Endothelial cell of umbilical vein (primary cell): ENCODE data around the gene TMEM140. TPM values are rescaled to one million over a fixed set of nuclear protein-coding genes. Genes with fewer than 3 reads are reported as not detected.

Source experiments
- BruUV-seq: library from RNA; stranded (reverse); fragments of 400-500 nt; replicated peaks from 2 replicates; lab custom pipeline; 2021; lab: Mats Ljungman, UMichigan
- CTCF ChIA-PET: fragments of 300-600, 350-600 bp; sonication (Branson Sonifier 250); formaldehyde crosslinking; loops from one replicate; lab custom pipeline; 2021; ENCODE audit warnings: antibody characterized with exemption, inconsistent platforms; lab: Charles Lee
- POLR2A ChIA-PET: fragments of 300-600, 350-600 bp; sonication (Branson Sonifier 250); formaldehyde crosslinking; loops from one replicate; lab custom pipeline; 2021; ENCODE audit warnings: antibody characterized with exemption, inconsistent platforms; lab: Charles Lee
- DNase-seq: peaks from one replicate; pipeline ENCODE4 v3.0.0-alpha.2; 2011; ENCODE audit warnings: low read depth, low spot score
- FAIRE-seq: peaks from 2 replicates; lab custom pipeline; 2011; peaks lifted over from hg19 to GRCh38; lab: Jason Lieb, UNC
- H2AFZ ChIP-seq: 2 replicates; pipeline ENCODE4 v1.6.0; 2012; ENCODE audit warnings: low read depth, low read length, control low read depth, inconsistent platforms
- H3K27ac ChIP-seq: 2 replicates; pipeline ENCODE4 v1.5.1; 2011; ENCODE audit warnings: low read depth, mild to moderate bottlenecking, control low read depth, low read length, moderate library complexity; ENCODE audit not compliant: insufficient read depth
- H3K27me3 ChIP-seq, 2 experiments: 2 replicates each; pipeline versions ENCODE4 v1.6.0 to v1.6.1; 2011; ENCODE audit warnings: low read length in 2 of 2, mixed read lengths in 1 of 2; ENCODE audit not compliant: control insufficient read depth in 2 of 2, insufficient read depth in 2 of 2
- H3K36me3 ChIP-seq, 2 experiments: 2 replicates in 1 of 2; 3 replicates in 1 of 2; pipeline ENCODE4 v1.5.1; 2011; ENCODE audit warnings: low read length in 2 of 2, mild to moderate bottlenecking in 1 of 2, moderate library complexity in 1 of 2; ENCODE audit not compliant: control insufficient read depth in 2 of 2, insufficient read depth in 2 of 2; ENCODE audit errors: extremely low read depth in 1 of 2
- H3K4me1 ChIP-seq: 3 replicates; pipeline ENCODE4 v1.5.1; 2011; ENCODE audit warnings: mild to moderate bottlenecking, low read length; ENCODE audit not compliant: control insufficient read depth, insufficient read depth; ENCODE audit errors: extremely low read depth
- H3K4me2 ChIP-seq: 2 replicates; pipeline ENCODE4 v1.6.1; 2011; ENCODE audit warnings: low read length, control low read depth, mixed read lengths; ENCODE audit not compliant: insufficient read depth
- H3K4me3 ChIP-seq, 3 experiments: fragments of 200-600 bp in 1 of 3; sonication (generic), shearing (Covaris generic) in 1 of 3; replicated peaks in 1 of 3; 2 replicates each; pipeline ENCODE4 v1.5.1; 2011 to 2016; ENCODE audit warnings: control low read depth in 3 of 3, low read length in 3 of 3, mild to moderate bottlenecking in 2 of 3, inconsistent platforms in 1 of 3, low read depth in 1 of 3, moderate library complexity in 1 of 3; ENCODE audit not compliant: insufficient read depth in 1 of 3
- H3K79me2 ChIP-seq: 2 replicates; pipeline ENCODE4 v1.6.0; 2012; ENCODE audit warnings: low read length, inconsistent platforms; ENCODE audit not compliant: control insufficient read depth, insufficient read depth
- H3K9ac ChIP-seq: replicated peaks from 2 replicates; pipeline ENCODE3; 2011; ENCODE audit warnings: low read length, control low read depth; ENCODE audit not compliant: insufficient read depth; ENCODE audit errors: extremely low read depth
- H3K9me1 ChIP-seq: replicated peaks from 3 replicates; pipeline ENCODE4 v1.6.0; 2011; ENCODE audit warnings: mild to moderate bottlenecking, low read length; ENCODE audit not compliant: control insufficient read depth, insufficient read depth; ENCODE audit errors: extremely low read depth
- H3K9me3 ChIP-seq: replicated peaks from 2 replicates; pipeline ENCODE4 v1.5.1; 2012; ENCODE audit warnings: low read length, inconsistent platforms; ENCODE audit not compliant: control insufficient read depth, insufficient read depth
- H4K20me1 ChIP-seq: replicated peaks from 2 replicates; pipeline ENCODE3; 2011; ENCODE audit warnings: mild to moderate bottlenecking, low read length; ENCODE audit not compliant: control insufficient read depth, insufficient read depth; ENCODE audit errors: extremely low read depth
- EZH2 ChIP-seq: IDR thresholded peaks from 2 replicates; pipeline ENCODE4 v1.6.1; 2012; ENCODE audit warnings: borderline replicate concordance, low read depth, mild to moderate bottlenecking, moderate library complexity, low read length, inconsistent platforms; ENCODE audit not compliant: severe bottlenecking
- FOS ChIP-seq: IDR thresholded peaks from 2 replicates; pipeline ENCODE4 v1.6.1; 2011; ENCODE audit warnings: mild to moderate bottlenecking, low read length, moderate library complexity, borderline replicate concordance; ENCODE audit not compliant: insufficient read depth
- GATA2 ChIP-seq: IDR thresholded peaks from 2 replicates; pipeline ENCODE4 v1.7.0; 2011; ENCODE audit warnings: low read depth, mild to moderate bottlenecking, moderate library complexity, mixed read lengths, low read length; ENCODE audit not compliant: insufficient read length, insufficient read depth
- JUN ChIP-seq: IDR thresholded peaks from 2 replicates; pipeline ENCODE4 v1.6.1; 2011; ENCODE audit warnings: borderline replicate concordance, low read depth; ENCODE audit not compliant: insufficient read length, insufficient read depth
- MAX ChIP-seq: IDR thresholded peaks from 2 replicates; pipeline ENCODE4 v1.6.1; 2011; ENCODE audit not compliant: insufficient read depth, insufficient read length
- MYC ChIP-seq: IDR thresholded peaks from one replicate; pipeline ENCODE4 v1.6.1; 2011; ENCODE audit warnings: mild to moderate bottlenecking, low read depth, low read length
- POLR2A ChIP-seq: IDR thresholded peaks from 2 replicates; pipeline ENCODE4 v1.6.1; 2012; ENCODE audit warnings: low read depth, mild to moderate bottlenecking, control low read depth, low read length
- POLR2AphosphoS5 ChIP-seq: IDR thresholded peaks from 2 replicates; pipeline ENCODE4 v1.6.1; 2012; ENCODE audit warnings: low read depth, mild to moderate bottlenecking, control low read depth, low read length, moderate library complexity; ENCODE audit not compliant: insufficient read depth
- dilution Hi-C: fragments of 300-500 bp; cut with MboI; formaldehyde crosslinking; loops from one replicate; pipeline ENCODE4 v1.15.0; 2019; ENCODE audit warnings: low sequenced_read_pairs; ENCODE audit not compliant: extremely low pct_ligation_motif_present
- intact Hi-C: fragments of 100-400 bp; cut with micrococcal nuclease; formaldehyde crosslinking; loops from one replicate; pipeline ENCODE4 v1.10.0; 2022
- polyA plus RNA-seq, 4 experiments: library from polyadenylated mRNA; depleted of rRNA in 3 of 4; stranded (reverse) in 3 of 4; unstranded in 1 of 4; fragments of >200 nt; gene quantifications; 2 replicates each; pipeline versions ENCODE4 v1.2.1 to v1.2.3, GENCODE V29; 2011 to 2012; ENCODE audit warnings: missing spikeins in 1 of 4
- total RNA-seq: library from RNA; stranded (reverse); gene quantifications from 2 replicates; pipeline ENCODE4 v1.2.3, GENCODE V29; 2021
- TF ChIP-seq, protein P1 (sequence below), 2 donors: IDR thresholded peaks; 1 replicate in 1 of 2; 2 replicates in 1 of 2; pipeline ENCODE4 v1.5.1; 2011; ENCODE audit warnings: low read length in 2 of 2, mild to moderate bottlenecking in 2 of 2, moderate library complexity in 2 of 2, control low read depth in 1 of 2, inconsistent platforms in 1 of 2, low read depth in 1 of 2; ENCODE audit not compliant: insufficient read depth in 1 of 2; ENCODE audit errors: extremely low read depth in 1 of 2

The TMEM140 gene
- total and polyA plus RNA-seq, 2 donors (not counting 3 experiments of a cell fraction or from before 2014, with no cell fraction given) = 17.9 to 26.5 TPM

DNA sequence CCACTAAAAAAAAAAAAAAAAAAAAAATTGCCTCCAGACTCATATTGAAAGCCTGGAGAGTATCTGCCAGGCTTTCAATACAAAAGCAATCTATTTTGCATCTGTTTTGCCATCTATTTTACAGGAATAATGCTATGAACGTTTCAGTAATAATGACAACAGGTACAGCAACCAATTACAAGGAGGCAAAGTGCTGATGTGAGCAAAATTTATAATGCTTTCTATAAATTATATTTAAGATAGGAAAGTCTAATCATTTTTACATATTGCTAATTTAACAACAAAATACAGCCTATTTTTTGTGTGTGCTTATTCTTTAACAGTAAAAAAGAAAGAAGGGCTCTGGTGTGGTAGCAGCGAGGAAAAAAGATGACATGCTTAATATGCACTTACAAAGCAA is 53.5 kb downstream of the TMEM140 start:
- CTCF ChIA-PET = interaction anchor here (0.9 kb wide), 1 partner anchor 9 kb away, joined by 4 read pairs; no protein-coding TSS in a partner anchor
- H4K20me1 ChIP-seq = no peaks in the 10 kb centered on the region
- DNase-seq = no peak

GRCh38 chr7:135204341-135204749 is 56.5 kb downstream of the TMEM140 start:
- Histone ChIP-seq H4K20me1 (no peaks in the 10 kb centered on the region), H3K4me1 (no peaks in the 10 kb centered on the region), H3K4me2 (no peak overlapping the region), H3K36me3 (peaks cover 0 to 2% of the 10 kb centered on the region in 2 experiments), H3K4me3 (no peak overlapping the region), H3K9ac (no peak overlapping the region), H2AFZ (no peak overlapping the region), H3K9me1 (no peaks in the 10 kb centered on the region), H3K27me3 (no peaks in the 10 kb centered on the region), H3K79me2 (no peaks in the 10 kb centered on the region), H3K9me3 (no peaks in the 10 kb centered on the region), H3K27ac (no peak overlapping the region)
- TF ChIP-seq FOS = no peak
- TF ChIP-seq GATA2 = no peak
- no peak for TF ChIP-seq MYC
- TF ChIP-seq EZH2 = no peak
- TF ChIP-seq MAX = no peak
- TF ChIP-seq POLR2A = no peak
- TF ChIP-seq JUN = no peak
- no peak for TF ChIP-seq POLR2AphosphoS5
- TF ChIP-seq, protein P1, sequence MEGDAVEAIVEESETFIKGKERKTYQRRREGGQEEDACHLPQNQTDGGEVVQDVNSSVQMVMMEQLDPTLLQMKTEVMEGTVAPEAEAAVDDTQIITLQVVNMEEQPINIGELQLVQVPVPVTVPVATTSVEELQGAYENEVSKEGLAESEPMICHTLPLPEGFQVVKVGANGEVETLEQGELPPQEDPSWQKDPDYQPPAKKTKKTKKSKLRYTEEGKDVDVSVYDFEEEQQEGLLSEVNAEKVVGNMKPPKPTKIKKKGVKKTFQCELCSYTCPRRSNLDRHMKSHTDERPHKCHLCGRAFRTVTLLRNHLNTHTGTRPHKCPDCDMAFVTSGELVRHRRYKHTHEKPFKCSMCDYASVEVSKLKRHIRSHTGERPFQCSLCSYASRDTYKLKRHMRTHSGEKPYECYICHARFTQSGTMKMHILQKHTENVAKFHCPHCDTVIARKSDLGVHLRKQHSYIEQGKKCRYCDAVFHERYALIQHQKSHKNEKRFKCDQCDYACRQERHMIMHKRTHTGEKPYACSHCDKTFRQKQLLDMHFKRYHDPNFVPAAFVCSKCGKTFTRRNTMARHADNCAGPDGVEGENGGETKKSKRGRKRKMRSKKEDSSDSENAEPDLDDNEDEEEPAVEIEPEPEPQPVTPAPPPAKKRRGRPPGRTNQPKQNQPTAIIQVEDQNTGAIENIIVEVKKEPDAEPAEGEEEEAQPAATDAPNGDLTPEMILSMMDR (IDR thresholded peaks at IDR 0.05; ENCODE audit: extremely low read depth in 1 of 2, insufficient read depth in 1 of 2, low read depth in 1 of 2, low read length in 2 of 2) = no peak
- no peak for FAIRE-seq
- ChIA-PET POLR2A (no interaction called here), CTCF (interaction anchor here (1.0 to 1.3 kb wide), 2 partner anchors 218 to 480 kb away, joined by 3 to 5 read pairs; partner anchors contain the start of gene AGBL3)
- intact Hi-C loops = no loop called here
- no TSS peak for BruUV-seq
- dilution Hi-C loops = no loop called here
- DNase-seq = peak; percentile 22

More for the DNA sequence above, 53.5 kb downstream of the TMEM140 start:
- H3K4me3 ChIP-seq = no peak overlapping the region
- peaks cover 0 to 2% of the 10 kb centered on the region in 2 experiments for H3K36me3 ChIP-seq
- H3K4me1 ChIP-seq = no peaks in the 10 kb centered on the region
- no peak overlapping the region for H3K27ac ChIP-seq
- H2AFZ ChIP-seq = no peak overlapping the region
- no peaks in the 10 kb centered on the region for H3K9me3 ChIP-seq
- TF ChIP-seq, protein P1 (IDR thresholded peaks at IDR 0.05; ENCODE audit: extremely low read depth in 1 of 2, insufficient read depth in 1 of 2, low read depth in 1 of 2, low read length in 2 of 2) = no peak
- intact Hi-C loops (no loop called here), dilution Hi-C loops (no loop called here)
- BruUV-seq = no TSS peak
- no peak overlapping the region for H3K4me2 ChIP-seq
- no peak for FAIRE-seq
- POLR2A ChIA-PET = no interaction called here
- no peak overlapping the region for H3K9ac ChIP-seq
- no peaks in the 10 kb centered on the region for H3K9me1 ChIP-seq
- no peaks in the 10 kb centered on the region for H3K27me3 ChIP-seq
- no peaks in the 10 kb centered on the region for H3K79me2 ChIP-seq
